Sigmoid colon (tissue), 7 donors: ENCODE results near the gene CACHD1. TPM values are rescaled to one million over a fixed set of nuclear protein-coding genes. Genes with fewer than 3 reads are reported as not detected.

Experiments used
- DNase-seq: peaks from one replicate; pipeline ENCODE4 v3.0.0-alpha.2; 2019
- H3K27ac ChIP-seq, 4 donors: fragments of 200-600 bp; sonication (generic); one replicate each; pipeline ENCODE4 v1.5.1; 2016 to 2019; ENCODE audit warnings: mild to moderate bottlenecking in 1 of 4
- H3K27me3 ChIP-seq, 3 donors: fragments of 200-600 bp; sonication (generic); one replicate each; pipeline ENCODE4 v1.5.1; 2019; ENCODE audit warnings: mild to moderate bottlenecking in 1 of 3
- H3K36me3 ChIP-seq, 4 donors: fragments of 200-600 bp; sonication (generic); one replicate each; pipeline ENCODE4 v1.5.1; 2016 to 2019
- H3K4me1 ChIP-seq, 4 donors: fragments of 200-600 bp; sonication (generic); one replicate each; pipeline ENCODE4 v1.5.1; 2017 to 2019
- H3K4me3 ChIP-seq, 4 donors: fragments of 200-600 bp; sonication (generic); one replicate each; pipeline ENCODE4 v1.5.1; 2017 to 2019; ENCODE audit warnings: mild to moderate bottlenecking in 2 of 4, moderate library complexity in 1 of 4
- H3K9me3 ChIP-seq, 4 donors: fragments of 200-600 bp in 3 of 4; sonication (generic) in 3 of 4; one replicate each; pipeline versions ENCODE4 v1.5.1 to v1.6.1; 2013 to 2019
- CTCF ChIP-seq, 4 experiments: fragments of 450-650 bp in 3 of 4; fragments of 200-600 bp in 1 of 4; IDR thresholded peaks; one replicate each; pipeline ENCODE4 v1.5.1; 2016 to 2019; ENCODE audit warnings: antibody characterized with exemption in 4 of 4, mild to moderate bottlenecking in 3 of 4, moderate library complexity in 2 of 4
- EP300 ChIP-seq, 4 donors: sonication (generic); formaldehyde crosslinking; IDR thresholded peaks; one replicate each; pipeline ENCODE4 v1.6.1; 2017; ENCODE audit warnings: antibody characterized with exemption in 4 of 4
- POLR2A ChIP-seq, 2 donors: fragments of 450-650 bp; IDR thresholded peaks; one replicate each; pipeline ENCODE4 v1.6.1; 2016; ENCODE audit warnings: antibody characterized with exemption in 2 of 2, mild to moderate bottlenecking in 2 of 2, moderate library complexity in 2 of 2
- POLR2AphosphoS5 ChIP-seq, 4 donors: sonication (generic); formaldehyde crosslinking; IDR thresholded peaks; one replicate each; pipeline ENCODE4 v1.6.1; 2017; ENCODE audit warnings: antibody characterized with exemption in 4 of 4
- whole genome bisulfite sequencing, 2 donors: extraction: QIAGEN DNeasy Blood & Tissue Kit; methylation state at CpG; one replicate each; pipeline ENCODE4 v1.1.7; 2013; 5-methylcytosine and 5-hydroxymethylcytosine counted together
- intact Hi-C: fragments of 100-400 bp; cut with DNase I; formaldehyde crosslinking; loops from one replicate; pipeline ENCODE4 v1.15.1; 2023
- polyA plus RNA-seq, 3 donors: library from polyadenylated mRNA; stranded (reverse); fragments of 200-250 nt; gene quantifications; one replicate each; pipeline ENCODE4 v1.2.3, GENCODE V29; 2013
- total RNA-seq, 4 donors: library from RNA; depleted of rRNA; stranded (reverse); fragments of >200 nt; gene quantifications; one replicate each; pipeline ENCODE4 v1.1.0, GENCODE V29; 2016
- donor health status: healthy with polysubstance abuse.
- donor health status: Bipolar disorder and iron deficiency.
- donor health status: healthy.

CACHD1 gene
- total and polyA plus RNA-seq, 7 donors, result 0.23 to 7.1 (median 3.7) TPM

- no peak for DNase-seq
- Histone ChIP-seq H3K9me3 (no peaks in the 10 kb centered on the region), H3K4me3 (no peak overlapping the region), H3K27ac (no peak overlapping the region), H3K27me3 (no peaks in the 10 kb centered on the region), H3K36me3 (no peaks in the 10 kb centered on the region), H3K4me1 (peaks cover 0 to 23% (median 20%) of the 10 kb centered on the region in 4 donors)
- TF ChIP-seq POLR2AphosphoS5 (IDR thresholded peaks at IDR 0.05) (no peak), CTCF (IDR thresholded peaks at IDR 0.05) (no peak), EP300 (IDR thresholded peaks at IDR 0.05) (no peak), POLR2A (IDR thresholded peaks at IDR 0.05) (no peak)
- WGBS, 2 donors, result 90 to 92% methylated on average over 1 of the region's 1 CpG
- intact Hi-C loops, result loop anchor here (10.0 kb wide), 3 partner anchors 195 to 345 kb away; no protein-coding TSS in a partner anchor
Observed at GRCh38 chr1:64479874-64480273, 9.9 kb downstream of the CACHD1 start.

GRCh38 chr1:64480999-64481772 is 11.3 kb downstream of the CACHD1 start:
- Histone ChIP-seq H3K4me3 (no peak overlapping the region), H3K4me1 (peaks cover 0 to 12% (median 12%) of the 10 kb centered on the region in 4 donors), H3K36me3 (no peaks in the 10 kb centered on the region), H3K27me3 (no peaks in the 10 kb centered on the region), H3K9me3 (no peaks in the 10 kb centered on the region), H3K27ac (no peak overlapping the region)
- DNase-seq, result no peak
- intact Hi-C loops, result no loop called here
- TF ChIP-seq POLR2A (IDR thresholded peaks at IDR 0.05), result no peak
- WGBS, 2 donors, result 20 to 65% methylated on average over 4 of the region's 4 CpGs

- TF ChIP-seq CTCF (IDR thresholded peaks at IDR 0.05) (no peak), EP300 (IDR thresholded peaks at IDR 0.05) (no peak), POLR2AphosphoS5 (IDR thresholded peaks at IDR 0.05) (no peak), POLR2A (IDR thresholded peaks at IDR 0.05) (no peak)
- Histone ChIP-seq H3K9me3 (no peaks in the 10 kb centered on the region), H3K36me3 (no peaks in the 10 kb centered on the region), H3K4me1 (peaks cover 0 to 3% (median 2%) of the 10 kb centered on the region in 4 donors), H3K27ac (no peak overlapping the region), H3K27me3 (no peaks in the 10 kb centered on the region), H3K4me3 (no peak overlapping the region)
- WGBS, 2 donors, result 40 to 85% methylated on average over 3 of the region's 3 CpGs
- DNase-seq, result no peak
- intact Hi-C loops, result no loop called here
Observed at GRCh38 chr1:64482128-64482527, 12.2 kb downstream of the CACHD1 start.

GRCh38 chr1:64482720-64483119 is 12.8 kb downstream of the CACHD1 start:
- Histone ChIP-seq H3K9me3 (no peaks in the 10 kb centered on the region), H3K36me3 (no peaks in the 10 kb centered on the region), H3K27ac (no peak overlapping the region), H3K4me1 (no peaks in the 10 kb centered on the region), H3K27me3 (no peaks in the 10 kb centered on the region), H3K4me3 (no peak overlapping the region)
- no peak for TF ChIP-seq CTCF (IDR thresholded peaks at IDR 0.05)
- no peak for TF ChIP-seq EP300 (IDR thresholded peaks at IDR 0.05)
- TF ChIP-seq POLR2A (IDR thresholded peaks at IDR 0.05), result no peak
- TF ChIP-seq POLR2AphosphoS5 (IDR thresholded peaks at IDR 0.05), result no peak
- intact Hi-C loops, result no loop called here
- WGBS, 2 donors, result 12 to 69% methylated on average over 1 of the region's 1 CpG
- no peak for DNase-seq

GRCh38 chr1:64483731-64484414 is 13.9 kb downstream of the CACHD1 start:
- no peaks in the 10 kb centered on the region for H3K9me3 ChIP-seq
- H3K4me1 ChIP-seq, result no peaks in the 10 kb centered on the region
- intact Hi-C loops, result no loop called here
- no peak for DNase-seq
- no peaks in the 10 kb centered on the region for H3K27me3 ChIP-seq
- 76 to 93% methylated on average over 7 of the region's 7 CpGs for WGBS, 2 donors
- no peaks in the 10 kb centered on the region for H3K36me3 ChIP-seq
- H3K4me3 ChIP-seq, result no peak overlapping the region
- TF ChIP-seq POLR2A (IDR thresholded peaks at IDR 0.05), result no peak
- TF ChIP-seq EP300 (IDR thresholded peaks at IDR 0.05), result no peak
- TF ChIP-seq CTCF (IDR thresholded peaks at IDR 0.05), result no peak
- TF ChIP-seq POLR2AphosphoS5 (IDR thresholded peaks at IDR 0.05), result no peak
- no peak overlapping the region for H3K27ac ChIP-seq
